OCI-LY1 (cell line): ENCODE results near the gene EOMES.

Experiments used
- EZH2 ChIP-seq: fragments of 200-600 bp; sonication (generic), shearing (Covaris generic); IDR thresholded peaks from 2 replicates; pipeline ENCODE4 v1.8.0; 2017; ENCODE audit warnings: borderline replicate concordance, mixed run types, mild to moderate bottlenecking, antibody characterized with exemption, low read length, moderate library complexity, mixed read lengths
- TF ChIP-seq, protein P1 (sequence below): fragments of 200-600 bp; sonication (generic), shearing (Covaris generic); IDR thresholded peaks from 2 replicates; pipeline ENCODE4 v1.5.1; 2017; ENCODE audit warnings: mild to moderate bottlenecking, antibody characterized with exemption, low read length, moderate library complexity, mixed read lengths

DNA sequence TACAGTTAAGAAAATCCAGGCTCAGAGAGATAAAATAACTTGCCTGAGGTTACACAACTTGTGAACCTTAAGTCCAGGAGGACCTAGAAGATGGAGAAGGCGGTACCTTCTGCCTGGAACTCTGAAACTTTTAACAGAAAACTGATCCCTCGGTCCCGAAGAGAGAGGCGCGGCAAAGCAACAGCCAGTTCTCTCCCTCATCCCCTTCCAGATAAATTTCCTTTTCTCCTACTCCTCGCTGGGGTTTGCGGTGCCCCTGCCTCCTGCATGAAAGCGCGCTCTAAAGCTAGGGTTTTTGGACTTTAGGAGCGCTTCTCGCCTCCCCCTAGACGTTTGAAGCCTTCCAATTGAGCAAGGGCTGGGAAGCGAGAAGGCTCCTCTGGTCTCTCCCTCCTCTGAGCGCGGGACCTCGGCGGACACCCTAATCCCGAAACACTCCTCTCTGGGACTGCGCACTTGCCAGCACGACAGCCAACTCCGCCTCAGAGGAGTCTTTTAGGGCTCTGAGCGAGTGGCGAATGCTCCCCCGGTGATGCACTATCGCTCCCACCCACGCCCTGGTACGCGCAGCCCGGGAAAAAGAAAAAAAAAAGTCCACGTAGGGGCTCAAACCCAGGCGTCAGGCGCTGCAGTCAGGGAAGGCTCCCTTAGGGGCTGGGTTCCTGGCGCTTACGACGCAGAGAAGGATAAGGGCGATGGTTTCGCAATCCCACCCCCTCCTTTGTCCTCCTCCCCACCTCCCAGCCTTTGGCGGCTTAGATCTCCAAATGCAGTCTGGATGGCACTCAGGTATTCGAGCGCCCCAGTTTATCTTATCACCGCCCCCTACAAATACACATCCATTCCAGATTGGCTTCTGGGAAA lies 7.9 kb upstream of the EOMES start:
- TF ChIP-seq, protein P1, sequence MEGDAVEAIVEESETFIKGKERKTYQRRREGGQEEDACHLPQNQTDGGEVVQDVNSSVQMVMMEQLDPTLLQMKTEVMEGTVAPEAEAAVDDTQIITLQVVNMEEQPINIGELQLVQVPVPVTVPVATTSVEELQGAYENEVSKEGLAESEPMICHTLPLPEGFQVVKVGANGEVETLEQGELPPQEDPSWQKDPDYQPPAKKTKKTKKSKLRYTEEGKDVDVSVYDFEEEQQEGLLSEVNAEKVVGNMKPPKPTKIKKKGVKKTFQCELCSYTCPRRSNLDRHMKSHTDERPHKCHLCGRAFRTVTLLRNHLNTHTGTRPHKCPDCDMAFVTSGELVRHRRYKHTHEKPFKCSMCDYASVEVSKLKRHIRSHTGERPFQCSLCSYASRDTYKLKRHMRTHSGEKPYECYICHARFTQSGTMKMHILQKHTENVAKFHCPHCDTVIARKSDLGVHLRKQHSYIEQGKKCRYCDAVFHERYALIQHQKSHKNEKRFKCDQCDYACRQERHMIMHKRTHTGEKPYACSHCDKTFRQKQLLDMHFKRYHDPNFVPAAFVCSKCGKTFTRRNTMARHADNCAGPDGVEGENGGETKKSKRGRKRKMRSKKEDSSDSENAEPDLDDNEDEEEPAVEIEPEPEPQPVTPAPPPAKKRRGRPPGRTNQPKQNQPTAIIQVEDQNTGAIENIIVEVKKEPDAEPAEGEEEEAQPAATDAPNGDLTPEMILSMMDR: no peak
- TF ChIP-seq EZH2: no peak
